Neural cell (in vitro differentiated cells): ENCODE results near the gene PC. TPM values are rescaled to one million over a fixed set of nuclear protein-coding genes. Genes with fewer than 3 reads are reported as not detected.
A peak's percentile ranks its signal among the peaks of the same experiment; 100 is the strongest.

Source experiments
- H2AFZ ChIP-seq: fragments of 200-600, 300-800 bp; sonication (generic), shearing (Covaris generic); 2 replicates; pipeline ENCODE4 v1.6.0; 2014; ENCODE audit warnings: low read depth, mild to moderate bottlenecking, antibody characterized with exemption, low read length, moderate library complexity
- H3F3A ChIP-seq: fragments of 200-600 bp; shearing (Covaris generic); 2 replicates; pipeline ENCODE4 v1.6.1; 2016; ENCODE audit warnings: mild to moderate bottlenecking, moderate library complexity, mixed read lengths, antibody characterized with exemption, low read length; ENCODE audit not compliant: insufficient read depth, poor library complexity, severe bottlenecking
- H3K27ac ChIP-seq: fragments of 200-600, 300-800 bp; sonication (generic), shearing (Covaris generic); 2 replicates; pipeline ENCODE4 v1.5.1; 2014; ENCODE audit warnings: mild to moderate bottlenecking, low read length, moderate library complexity
- H3K27me3 ChIP-seq: fragments of 300-800, 200-600 bp; sonication (generic), shearing (Covaris generic); 2 replicates; pipeline ENCODE4 v1.6.0; 2014; ENCODE audit warnings: mild to moderate bottlenecking, low read depth, low read length, moderate library complexity; ENCODE audit not compliant: insufficient read depth
- H3K36me3 ChIP-seq: fragments of 300-800, 200-600 bp; sonication (generic), shearing (Covaris generic); 2 replicates; pipeline ENCODE4 v1.5.1; 2014; ENCODE audit warnings: mild to moderate bottlenecking, antibody characterized with exemption, low read length, moderate library complexity; ENCODE audit not compliant: insufficient read depth
- H3K4me2 ChIP-seq: fragments of 300-800, 200-600 bp; sonication (generic), shearing (Covaris generic); 2 replicates; pipeline ENCODE4 v1.6.0; 2014; ENCODE audit warnings: mild to moderate bottlenecking, low read length
- H3K4me3 ChIP-seq: fragments of 300-800, 200-600 bp; sonication (generic), shearing (Covaris generic); 2 replicates; pipeline ENCODE4 v1.5.1; 2014; ENCODE audit warnings: mild to moderate bottlenecking, low read length, moderate library complexity
- H3K79me2 ChIP-seq: fragments of 200-600 bp; shearing (Covaris generic); replicated peaks from 2 replicates; pipeline ENCODE4 v1.6.0; 2014; ENCODE audit warnings: mild to moderate bottlenecking, low read length, moderate library complexity; ENCODE audit not compliant: insufficient read depth
- H3K9ac ChIP-seq: fragments of 300-800, 200-600 bp; sonication (generic), shearing (Covaris generic); 2 replicates; pipeline ENCODE4 v1.6.1; 2016; ENCODE audit warnings: mild to moderate bottlenecking, low read length, mixed read lengths
- H3K9me2 ChIP-seq: fragments of 200-600 bp; shearing (Covaris generic); 2 replicates; pipeline ENCODE4 v1.6.1; 2016; ENCODE audit warnings: mild to moderate bottlenecking, low read length, mixed read lengths; ENCODE audit not compliant: insufficient read depth
- H3K9me3 ChIP-seq: fragments of 200-600, 300-800 bp; sonication (generic), shearing (Covaris generic); 2 replicates; pipeline ENCODE4 v1.6.1; 2016; ENCODE audit warnings: mild to moderate bottlenecking, mixed run types, low read length, moderate library complexity, mixed read lengths
- H4K20me1 ChIP-seq: fragments of 200-600 bp; shearing (Covaris generic); 2 replicates; pipeline ENCODE4 v1.6.1; 2016; ENCODE audit warnings: mild to moderate bottlenecking, mixed run types; ENCODE audit not compliant: insufficient read depth
- CTCF ChIP-seq: fragments of 450-650 bp; IDR thresholded peaks from 2 replicates; pipeline ENCODE4 v1.5.1; 2014; ENCODE audit warnings: antibody characterized with exemption, mild to moderate bottlenecking, moderate library complexity; ENCODE audit not compliant: poor library complexity, severe bottlenecking
- EP300 ChIP-seq: fragments of 450-650 bp; conservative IDR thresholded peaks from 2 replicates; pipeline ENCODE4 v1.6.1; 2014; ENCODE audit warnings: antibody characterized with exemption, mild to moderate bottlenecking, moderate library complexity; ENCODE audit not compliant: poor library complexity, severe bottlenecking
- EZH2 ChIP-seq: fragments of 200-600, 300-800 bp; shearing (Covaris generic), sonication (generic); IDR thresholded peaks from 2 replicates; pipeline ENCODE4 v1.6.1; 2014; ENCODE audit warnings: antibody characterized with exemption, low read length, borderline replicate concordance, mild to moderate bottlenecking; ENCODE audit not compliant: insufficient read depth, poor library complexity, severe bottlenecking
- MXI1 ChIP-seq: fragments of 450-650 bp; conservative IDR thresholded peaks from 2 replicates; pipeline ENCODE4 v1.6.1; 2014; ENCODE audit warnings: antibody characterized with exemption, mild to moderate bottlenecking; ENCODE audit not compliant: poor library complexity, severe bottlenecking
- POLR2AphosphoS5 ChIP-seq: IDR thresholded peaks from 2 replicates; pipeline ENCODE4 v1.6.1; 2012
- RAD21 ChIP-seq: fragments of 450-650 bp; conservative IDR thresholded peaks from 2 replicates; pipeline ENCODE4 v1.6.1; 2014; ENCODE audit warnings: antibody characterized with exemption, mild to moderate bottlenecking, moderate library complexity
- REST ChIP-seq: IDR thresholded peaks from 2 replicates; pipeline ENCODE4 v1.6.1; 2012; ENCODE audit warnings: borderline replicate concordance
- SMC3 ChIP-seq: fragments of 450-650 bp; conservative IDR thresholded peaks from 2 replicates; pipeline ENCODE4 v1.6.1; 2014; ENCODE audit warnings: antibody characterized with exemption, mild to moderate bottlenecking, moderate library complexity; ENCODE audit not compliant: poor library complexity
- TAF1 ChIP-seq: IDR thresholded peaks from 2 replicates; pipeline ENCODE4 v1.6.1; 2012; ENCODE audit warnings: low read depth
- polyA plus RNA-seq: library from polyadenylated mRNA; depleted of rRNA; stranded (reverse); fragments of >200 nt; gene quantifications from 2 replicates; pipeline ENCODE4 v1.2.3, GENCODE V29; 2014

PC gene
- polyA plus RNA-seq, 1 donor from 2014 or later, result 8.9 TPM

- H3K9me3 ChIP-seq, result no peaks in the 10 kb centered on the region
- no peaks in the 10 kb centered on the region for H3K36me3 ChIP-seq
- TF ChIP-seq RAD21, result no peak
- TF ChIP-seq SMC3, result no peak
- no peak for TF ChIP-seq EZH2
- TF ChIP-seq REST, result no peak
- no peak for TF ChIP-seq MXI1
- H3K4me2 ChIP-seq, result peak overlapping the region; percentile 81
- H3K79me2 ChIP-seq, result peaks cover 24% of the 10 kb centered on the region
- peak overlapping the region; percentile 88 for H3K9ac ChIP-seq
- H4K20me1 ChIP-seq, result no peaks in the 10 kb centered on the region
- no peaks in the 10 kb centered on the region for H3K27me3 ChIP-seq
- H3K4me3 ChIP-seq, result peak overlapping the region; percentile 89
- H2AFZ ChIP-seq, result no peak overlapping the region
- no peaks in the 10 kb centered on the region for H3K9me2 ChIP-seq
- peak overlapping the region; percentile 86 for H3K27ac ChIP-seq
- H3F3A ChIP-seq, result no peaks in the 10 kb centered on the region
These were observed 116.3 kb downstream of the PC start for GRCh38 chr11:66841861-66842260.

GRCh38 chr11:66840317-66841091, 117.7 kb downstream of the PC start:
- no peak overlapping the region for H3K4me3 ChIP-seq
- H2AFZ ChIP-seq, result no peak overlapping the region
- no peak overlapping the region for H3K27ac ChIP-seq
- H3F3A ChIP-seq, result no peaks in the 10 kb centered on the region
- peak overlapping the region; percentile 3 for H3K9ac ChIP-seq
- no peaks in the 10 kb centered on the region for H3K36me3 ChIP-seq
- H3K9me3 ChIP-seq, result no peaks in the 10 kb centered on the region
- TF ChIP-seq EZH2 (no peak), EP300 (no peak), POLR2AphosphoS5 (no peak), REST (no peak), TAF1 (no peak), MXI1 (no peak), RAD21 (no peak), SMC3 (no peak), CTCF (no peak)
- no peaks in the 10 kb centered on the region for H3K9me2 ChIP-seq
- no peaks in the 10 kb centered on the region for H4K20me1 ChIP-seq
- peaks cover 24% of the 10 kb centered on the region for H3K79me2 ChIP-seq
- H3K4me2 ChIP-seq, result no peak overlapping the region
- no peaks in the 10 kb centered on the region for H3K27me3 ChIP-seq
